GM23248 (cell line): Measurements from ENCODE around the gene RNF111. TPM values are rescaled to one million over a fixed set of nuclear protein-coding genes. Genes with fewer than 3 reads are reported as not detected.

Experiments
- DNase-seq: peaks from one replicate; pipeline ENCODE4 v3.0.0-alpha.2; 2015
- H2AFZ ChIP-seq: fragments of 200-600 bp; sonication (generic); 2 replicates; pipeline ENCODE4 v1.6.1; 2016; ENCODE audit warnings: antibody characterized with exemption
- H3F3A ChIP-seq: fragments of 200-600 bp; sonication (generic); 2 replicates; pipeline ENCODE4 v1.6.1; 2016; ENCODE audit warnings: mild to moderate bottlenecking, antibody characterized with exemption, mixed run types; ENCODE audit not compliant: insufficient read depth
- H3K27ac ChIP-seq: fragments of 200-600 bp; sonication (generic); 2 replicates; pipeline ENCODE4 v1.5.1; 2016; ENCODE audit warnings: mild to moderate bottlenecking
- H3K27me3 ChIP-seq: fragments of 200-600 bp; sonication (generic); replicated peaks from 2 replicates; pipeline ENCODE4 v1.6.1; 2016; ENCODE audit warnings: mild to moderate bottlenecking; ENCODE audit not compliant: insufficient read depth
- H3K36me3 ChIP-seq: fragments of 200-600 bp; sonication (generic); 2 replicates; pipeline ENCODE4 v1.6.1; 2016; ENCODE audit warnings: low read depth, mild to moderate bottlenecking
- H3K4me1 ChIP-seq: fragments of 200-600 bp; sonication (generic); 2 replicates; pipeline ENCODE4 v1.6.1; 2016; ENCODE audit warnings: mild to moderate bottlenecking; ENCODE audit not compliant: insufficient read depth
- H3K4me2 ChIP-seq: fragments of 200-600 bp; sonication (generic); one replicate; pipeline ENCODE4 v1.6.1; 2016; ENCODE audit warnings: mild to moderate bottlenecking; ENCODE audit not compliant: unreplicated experiment
- H3K4me3 ChIP-seq: fragments of 200-600 bp; sonication (generic); 2 replicates; pipeline ENCODE4 v1.5.1; 2016; ENCODE audit warnings: mild to moderate bottlenecking
- H3K79me2 ChIP-seq: fragments of 200-600 bp; sonication (generic); 2 replicates; pipeline ENCODE4 v1.6.1; 2016; ENCODE audit warnings: mild to moderate bottlenecking; ENCODE audit not compliant: insufficient read depth
- H3K9ac ChIP-seq: fragments of 200-600 bp; sonication (generic); 2 replicates; pipeline ENCODE4 v1.6.1; 2016; ENCODE audit warnings: mild to moderate bottlenecking
- H3K9me2 ChIP-seq: fragments of 200-600 bp; sonication (generic); 2 replicates; pipeline ENCODE4 v1.6.1; 2016; ENCODE audit warnings: mixed run types, mild to moderate bottlenecking, moderate library complexity; ENCODE audit not compliant: insufficient read depth
- H3K9me3 ChIP-seq: fragments of 200-600 bp; sonication (generic); one replicate; pipeline ENCODE4 v1.6.1; 2017; ENCODE audit warnings: low read depth
- H4K20me1 ChIP-seq: fragments of 200-600 bp; sonication (generic); 2 replicates; pipeline ENCODE4 v1.6.0; 2016; ENCODE audit not compliant: insufficient read depth
- EZH2 ChIP-seq: fragments of 200-600 bp; sonication (generic); IDR thresholded peaks from 2 replicates; pipeline ENCODE4 v1.6.1; 2018; ENCODE audit warnings: antibody characterized with exemption, mild to moderate bottlenecking; ENCODE audit not compliant: insufficient read depth, poor library complexity, severe bottlenecking
- EZH2phosphoT487 ChIP-seq: fragments of 200-600 bp; sonication (generic); IDR thresholded peaks from 2 replicates; pipeline ENCODE4 v1.6.1; 2018; ENCODE audit warnings: antibody characterized with exemption, moderate library complexity, mild to moderate bottlenecking, low read depth; ENCODE audit not compliant: insufficient read depth
- WGBS, 2 experiments: methylation state at CpG; one replicate each; pipeline ENCODE4 v1.1.6; 2015 to 2017; ENCODE audit warnings: low lambda C conversion rate in 2 of 2, low coverage in 1 of 2; ENCODE audit errors: missing lambda C conversion rate in 2 of 2; 5-methylcytosine and 5-hydroxymethylcytosine counted together
- in situ Hi-C: fragments of 300-500 bp; cut with MboI; formaldehyde crosslinking; loops from 2 replicates; pipeline ENCODE4 v1.15.0; 2020
- polyA plus RNA-seq: library from polyadenylated mRNA; unstranded; fragments of >200 nt; fragmentation: Nextera tagmentation; extraction: Ambion mirVana; gene quantifications from 2 replicates; pipeline ENCODE4 v1.2.1, GENCODE V29; 2016
- total RNA-seq: library from RNA; depleted of rRNA; stranded (reverse); fragments of >200 nt; shearing (Covaris generic); gene quantifications from 2 replicates; pipeline ENCODE4 v1.2.3, GENCODE V29; 2014; rRNA removed

RNF111 gene
- 17.8 and 27.9 TPM in 2 replicates for total RNA-seq
- polyA plus RNA-seq, result 22.6 and 24.4 TPM in 2 replicates

DNA sequence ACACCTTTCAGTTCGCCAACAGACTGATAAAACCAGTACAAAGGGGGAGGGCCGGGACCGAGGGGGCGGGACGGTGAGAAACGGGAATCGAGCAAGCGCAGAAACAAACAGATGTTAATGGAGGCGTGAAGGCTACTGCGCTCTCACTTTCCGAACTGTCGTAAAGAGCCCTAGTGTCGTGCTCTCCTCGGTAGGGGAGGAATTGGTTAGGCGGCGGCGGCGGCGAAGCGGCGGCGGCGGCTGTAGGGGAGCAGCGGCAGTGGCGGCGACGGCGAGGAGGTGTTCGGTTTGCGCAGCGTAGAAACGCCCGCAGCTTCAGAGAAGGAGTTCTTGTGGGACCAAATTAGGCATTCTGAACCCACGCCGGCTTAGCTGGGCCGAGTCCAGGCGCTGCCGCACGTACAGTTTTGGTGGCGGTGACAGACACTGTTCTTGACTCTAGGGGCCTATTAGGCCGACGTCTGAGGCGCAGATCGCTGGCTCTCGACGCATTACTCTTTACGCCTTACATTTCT lies at the start of gene RNF111:
TSS of gene RNF111 (plus strand) at position 173 of the 515 bp plus-strand sequence. CDS start 43,160 bp downstream, outside the sequence.
- 1 to 3% methylated on average over 44 to 47 of the region's 47 CpGs for WGBS, 2 experiments
- H3K27ac ChIP-seq, result peak within 1 kb of the TSS; percentile 71
- H3K27me3 ChIP-seq, result no peaks in the 10 kb centered on the region
- no peaks in the 10 kb centered on the region for H3K9me2 ChIP-seq
- no peaks in the 10 kb centered on the region; the same call in 1 of the 2 replicates for H3K36me3 ChIP-seq
- H3K4me3 ChIP-seq, result peak within 1 kb of the TSS; percentile 97
- H3K4me1 ChIP-seq, result peaks cover 15% of the 10 kb centered on the region
- no peaks in the 10 kb centered on the region for H3K9me3 ChIP-seq
- DNase-seq, result peak; percentile 98
- H2AFZ ChIP-seq, result peak within 1 kb of the TSS; percentile 100
- in situ Hi-C loops, result no loop called here
- peak within 1 kb of the TSS; percentile 87 for H3K9ac ChIP-seq
- peak within 1 kb of the TSS; percentile 82 for H3K4me2 ChIP-seq
- peaks cover 55% of the 10 kb centered on the region for H3K79me2 ChIP-seq
- peaks cover 6% of the 10 kb centered on the region; the same call in 1 of the 2 replicates for H4K20me1 ChIP-seq
- no peaks in the 10 kb centered on the region for H3F3A ChIP-seq
- no peak for TF ChIP-seq EZH2
- TF ChIP-seq EZH2phosphoT487, result no peak

DNA sequence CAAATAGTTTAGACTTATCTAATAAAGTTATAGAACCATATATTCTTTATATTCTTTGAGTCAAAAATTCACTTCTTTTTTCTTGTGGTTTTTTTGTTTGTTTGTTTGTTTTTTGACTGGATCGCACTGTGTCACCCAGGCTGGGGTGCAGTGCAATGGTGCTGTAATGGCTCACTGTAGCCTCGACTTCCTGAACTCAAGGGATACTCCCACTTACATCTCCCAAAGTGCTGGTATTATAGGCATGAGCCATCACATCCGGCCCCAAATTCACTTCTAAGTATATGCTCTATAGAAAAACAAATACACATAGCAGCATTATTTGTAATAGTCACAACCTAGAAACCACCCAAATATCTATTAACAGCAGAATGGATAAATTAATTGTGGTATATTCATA lies 40.3 kb upstream of the RNF111 start:
- Histone ChIP-seq H3K4me1 (peaks cover 11% of the 10 kb centered on the region), H3K9me2 (no peaks in the 10 kb centered on the region), H3K9ac (no peak overlapping the region), H3F3A (peaks cover 5% of the 10 kb centered on the region), H3K4me3 (no peak overlapping the region), H3K27me3 (no peaks in the 10 kb centered on the region), H4K20me1 (no peaks in the 10 kb centered on the region), H3K36me3 (no peaks in the 10 kb centered on the region), H2AFZ (no peak overlapping the region), H3K4me2 (no peak overlapping the region), H3K9me3 (no peaks in the 10 kb centered on the region), H3K79me2 (no peaks in the 10 kb centered on the region), H3K27ac (no peak overlapping the region)
- DNase-seq, result no peak
- TF ChIP-seq EZH2 (no peak), EZH2phosphoT487 (no peak)
- 91 to 93% methylated on average over 3 of the region's 3 CpGs for WGBS, 2 experiments
- in situ Hi-C loops, result no loop called here

DNA sequence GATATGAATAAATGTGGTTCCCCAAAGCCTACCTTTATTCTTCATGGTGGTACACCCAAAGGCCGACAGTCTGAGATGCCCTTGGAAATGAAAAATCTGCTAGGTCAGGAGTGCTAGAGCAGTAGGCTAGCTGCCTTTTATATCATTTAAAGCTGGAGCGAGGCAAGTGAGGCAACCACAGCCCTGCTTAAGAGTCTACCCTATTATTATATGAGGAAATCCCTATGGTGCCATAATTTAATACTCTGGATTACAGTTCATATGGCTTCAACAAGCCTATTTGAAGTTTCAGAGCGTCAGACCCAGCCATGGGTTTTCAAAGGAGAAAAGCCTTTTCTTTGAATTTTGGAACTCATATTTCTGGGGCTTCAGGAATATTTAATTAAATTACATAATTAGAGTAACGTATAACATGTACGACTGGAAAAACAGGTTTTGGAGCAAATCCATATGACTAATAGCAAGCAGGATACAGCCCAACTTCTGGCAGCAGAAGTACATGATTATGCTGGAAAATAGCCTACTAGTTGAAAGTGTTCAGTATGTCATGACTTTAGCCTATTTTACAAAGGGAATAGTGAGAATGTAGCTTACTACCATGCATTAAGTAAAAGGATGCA lies 36.0 kb upstream of the RNF111 start:
- H3K36me3 ChIP-seq, result no peaks in the 10 kb centered on the region
- DNase-seq, result peak; percentile 92
- peaks cover 19% of the 10 kb centered on the region for H3F3A ChIP-seq
- 22 to 23% methylated on average over 5 of the region's 5 CpGs for WGBS, 2 experiments
- H3K4me1 ChIP-seq, result peaks cover 21% of the 10 kb centered on the region
- no peaks in the 10 kb centered on the region for H4K20me1 ChIP-seq
- H3K79me2 ChIP-seq, result no peaks in the 10 kb centered on the region
- no peaks in the 10 kb centered on the region for H3K27me3 ChIP-seq
- H3K9me2 ChIP-seq, result no peaks in the 10 kb centered on the region
- H2AFZ ChIP-seq, result no peak overlapping the region
- in situ Hi-C loops, result no loop called here
- no peak overlapping the region for H3K9ac ChIP-seq
- no peak overlapping the region for H3K4me3 ChIP-seq
- peak overlapping the region; percentile 16 for H3K4me2 ChIP-seq
- no peak for TF ChIP-seq EZH2
- no peak for TF ChIP-seq EZH2phosphoT487
- H3K9me3 ChIP-seq, result no peaks in the 10 kb centered on the region
- H3K27ac ChIP-seq, result 0 out of 2 replicates have a peak overlapping the region, but pooled peaks have one; percentile 11

DNA sequence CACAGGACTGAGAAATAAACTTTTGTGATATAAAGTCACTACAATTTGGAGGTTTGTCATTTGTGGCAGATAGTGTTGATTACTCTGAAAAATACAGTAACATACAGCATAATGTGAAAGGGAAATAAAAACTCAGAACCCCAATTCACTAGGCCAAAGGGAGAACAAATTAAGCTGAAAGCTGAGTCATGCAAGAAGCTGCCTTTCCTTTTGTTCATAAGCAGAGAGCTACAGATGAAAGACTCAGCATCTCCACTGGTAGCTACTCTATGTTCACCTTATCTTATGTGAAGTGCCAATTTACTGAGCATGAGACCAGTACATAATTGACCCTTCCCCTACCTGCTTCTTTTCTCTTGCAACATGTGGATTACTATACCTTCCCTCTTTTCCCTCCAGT lies 34.7 kb upstream of the RNF111 start:
- Histone ChIP-seq H3K4me2 (peak overlapping the region; percentile 16), H3K9me3 (no peaks in the 10 kb centered on the region)
- peak; percentile 58 for DNase-seq

More for the DNA sequence above, 34.7 kb upstream of the RNF111 start:
- Histone ChIP-seq H3K27ac (0 out of 2 replicates have a peak overlapping the region, but pooled peaks have one; percentile 11), H3K4me3 (no peak overlapping the region), H3F3A (peaks cover 19% of the 10 kb centered on the region), H4K20me1 (no peaks in the 10 kb centered on the region), H3K9ac (no peak overlapping the region), H3K79me2 (no peaks in the 10 kb centered on the region), H3K36me3 (no peaks in the 10 kb centered on the region), H3K9me2 (no peaks in the 10 kb centered on the region), H3K27me3 (no peaks in the 10 kb centered on the region), H2AFZ (no peak overlapping the region), H3K4me1 (peaks cover 21% of the 10 kb centered on the region)
- in situ Hi-C loops, result no loop called here
- no peak for TF ChIP-seq EZH2
- TF ChIP-seq EZH2phosphoT487, result no peak
